AG10803 (cell line): Measurements from ENCODE around the gene RHD.
A peak's percentile ranks its signal among the peaks of the same experiment; 100 is the strongest.
"Not testable (repeated sequence)": the region's sequence is repeated elsewhere in the genome, so short reads cannot be mapped to it uniquely, and the experiment has no call there.

Source experiments
- DNase-seq: peaks from one replicate; pipeline ENCODE4 v3.0.0; 2010; ENCODE audit warnings: low read depth
- H3K4me3 ChIP-seq: 2 replicates; pipeline ENCODE4 v1.5.1; 2011; ENCODE audit warnings: mild to moderate bottlenecking, low read length, control low read depth
- TF ChIP-seq, protein P1 (sequence below): conservative IDR thresholded peaks from 2 replicates; pipeline ENCODE4 v1.5.1; 2011; ENCODE audit warnings: mild to moderate bottlenecking, low read length, control low read depth, inconsistent platforms

The RHD gene

DNA sequence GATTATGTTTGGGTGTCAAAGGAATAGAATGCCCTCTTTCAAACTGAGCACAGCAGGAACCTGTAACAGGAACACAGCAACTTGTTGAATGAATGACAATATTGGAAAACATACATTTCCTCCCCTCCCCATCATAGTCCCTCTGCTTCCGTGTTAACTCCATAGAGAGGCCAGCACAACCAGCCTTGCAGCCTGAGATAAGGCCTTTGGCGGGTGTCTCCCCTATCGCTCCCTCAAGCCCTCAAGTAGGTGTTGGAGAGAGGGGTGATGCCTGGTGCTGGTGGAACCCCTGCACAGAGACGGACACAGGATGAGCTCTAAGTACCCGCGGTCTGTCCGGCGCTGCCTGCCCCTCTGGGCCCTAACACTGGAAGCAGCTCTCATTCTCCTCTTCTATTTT is at the start of gene RHD:
RHD (plus strand) TSS at position 272 of the 400 bp plus-strand sequence; CDS start at position 311, 39 bp downstream.
- not testable (repeated sequence) for H3K4me3 ChIP-seq, DNase-seq

GRCh38 chr1:25222606-25223005 is 49.7 kb upstream of the RHD start:
- DNase-seq = no peak
- H3K4me3 ChIP-seq = no peak overlapping the region
- TF ChIP-seq, protein P1, sequence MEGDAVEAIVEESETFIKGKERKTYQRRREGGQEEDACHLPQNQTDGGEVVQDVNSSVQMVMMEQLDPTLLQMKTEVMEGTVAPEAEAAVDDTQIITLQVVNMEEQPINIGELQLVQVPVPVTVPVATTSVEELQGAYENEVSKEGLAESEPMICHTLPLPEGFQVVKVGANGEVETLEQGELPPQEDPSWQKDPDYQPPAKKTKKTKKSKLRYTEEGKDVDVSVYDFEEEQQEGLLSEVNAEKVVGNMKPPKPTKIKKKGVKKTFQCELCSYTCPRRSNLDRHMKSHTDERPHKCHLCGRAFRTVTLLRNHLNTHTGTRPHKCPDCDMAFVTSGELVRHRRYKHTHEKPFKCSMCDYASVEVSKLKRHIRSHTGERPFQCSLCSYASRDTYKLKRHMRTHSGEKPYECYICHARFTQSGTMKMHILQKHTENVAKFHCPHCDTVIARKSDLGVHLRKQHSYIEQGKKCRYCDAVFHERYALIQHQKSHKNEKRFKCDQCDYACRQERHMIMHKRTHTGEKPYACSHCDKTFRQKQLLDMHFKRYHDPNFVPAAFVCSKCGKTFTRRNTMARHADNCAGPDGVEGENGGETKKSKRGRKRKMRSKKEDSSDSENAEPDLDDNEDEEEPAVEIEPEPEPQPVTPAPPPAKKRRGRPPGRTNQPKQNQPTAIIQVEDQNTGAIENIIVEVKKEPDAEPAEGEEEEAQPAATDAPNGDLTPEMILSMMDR = no peak

- no peak overlapping the region for H3K4me3 ChIP-seq
- peak; percentile 43 for DNase-seq
- TF ChIP-seq, protein P1 = no peak
Observed at GRCh38 chr1:25223471-25223870, 48.8 kb upstream of the RHD start.

DNA sequence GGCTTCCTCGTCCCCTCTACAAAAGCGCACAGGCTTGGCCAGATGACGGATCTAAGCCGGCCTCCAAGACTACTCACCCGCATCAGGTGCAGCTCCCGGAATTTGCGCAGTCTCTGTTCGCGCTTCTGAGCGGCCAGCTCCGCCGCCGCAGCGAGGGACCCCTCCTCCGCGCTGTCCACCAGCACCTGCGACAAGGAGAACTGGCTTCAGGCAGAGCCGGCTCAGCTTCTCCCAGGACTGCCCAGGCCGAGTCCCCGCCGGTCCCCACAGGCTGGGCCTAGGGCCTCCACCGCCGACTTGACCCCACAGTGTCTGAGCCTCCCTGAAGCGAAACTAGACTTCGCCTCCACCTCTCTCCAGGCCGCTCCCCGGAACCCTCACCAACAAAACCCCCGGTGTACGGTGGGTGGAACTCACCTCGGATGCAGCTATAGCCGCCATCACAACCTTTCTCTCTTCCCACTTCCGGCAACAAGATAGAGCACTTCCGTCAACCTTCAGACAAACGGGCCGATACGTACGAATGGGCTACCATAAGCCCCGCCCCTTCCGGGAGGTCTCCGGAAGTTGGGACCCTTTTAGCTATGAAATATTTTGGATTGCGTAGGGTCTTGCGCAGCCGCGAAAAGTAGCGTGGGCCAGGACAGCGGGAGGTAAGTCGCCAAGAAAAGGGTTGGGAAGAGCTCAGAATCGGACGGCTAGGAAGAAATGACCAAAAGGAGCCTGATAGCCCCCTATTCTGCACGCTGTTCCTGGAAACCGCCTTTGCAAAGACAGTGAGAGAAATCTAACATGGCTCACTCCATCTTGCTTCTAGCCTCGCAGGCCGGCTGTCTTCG is 40.1 kb upstream of the RHD start, which contains the start of gene SYF2:
SYF2 (minus strand) TSS at position 476 of the 839 bp plus-strand sequence; CDS start at position 441, 35 bp downstream.
- H3K4me3 ChIP-seq = peak within 1 kb of the TSS; percentile 98
- peak; percentile 93 for DNase-seq
- TF ChIP-seq, protein P1 = no peak

DNA sequence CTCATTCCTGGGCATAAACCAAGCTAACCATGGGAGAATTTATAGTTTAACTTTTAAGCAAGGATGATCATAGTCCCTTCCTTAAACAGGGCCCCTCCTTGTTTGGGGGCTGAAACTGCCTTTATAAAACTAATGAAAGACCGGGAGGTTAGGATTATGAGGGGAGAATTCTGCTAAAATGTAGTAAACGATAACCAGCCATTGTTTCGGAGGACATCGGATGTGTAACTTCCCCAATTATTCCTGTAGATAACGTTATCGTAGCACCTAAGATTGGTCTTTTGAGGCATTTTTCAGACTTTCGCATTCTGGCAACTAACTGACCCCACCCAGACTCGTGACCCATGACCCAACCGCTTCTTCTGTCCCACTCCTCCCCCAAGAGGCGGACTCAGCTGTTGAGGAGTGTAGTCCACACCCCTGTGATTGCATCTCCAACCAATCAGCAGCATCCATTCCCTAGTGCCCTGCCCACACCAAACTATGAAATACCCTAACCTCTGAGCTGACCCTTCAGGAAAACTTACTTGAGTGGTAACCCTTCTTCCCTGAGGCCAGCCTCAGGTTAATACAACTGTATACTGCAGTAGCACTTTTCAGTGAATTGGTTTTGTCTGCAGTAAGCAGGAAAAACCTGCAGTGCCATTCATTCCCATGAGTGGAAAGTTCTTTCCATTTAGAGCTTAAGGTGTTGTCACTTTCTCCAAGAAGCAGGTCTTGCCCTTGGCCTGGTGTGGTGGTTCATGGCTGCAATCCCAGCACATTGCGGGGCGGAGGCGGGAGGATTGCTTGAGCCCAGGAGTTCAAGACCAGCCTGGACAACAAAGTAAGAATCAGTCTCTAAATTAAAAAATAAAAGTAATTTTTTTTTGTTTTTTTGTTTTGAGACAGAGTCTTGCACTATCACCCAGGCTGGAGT is 39.2 kb upstream of the RHD start:
- H3K4me3 ChIP-seq = peak overlapping the region; percentile 98
- peak; percentile 89 for DNase-seq
- TF ChIP-seq, protein P1 = no peak

GRCh38 chr1:25235411-25235810 is 36.9 kb upstream of the RHD start:
- not testable (repeated sequence) for DNase-seq, H3K4me3 ChIP-seq

GRCh38 chr1:25236261-25236660 is 36.0 kb upstream of the RHD start:
- not testable (repeated sequence) for DNase-seq, H3K4me3 ChIP-seq

- no peak for DNase-seq
- TF ChIP-seq, protein P1 = no peak
- no peak overlapping the region for H3K4me3 ChIP-seq
Observed at GRCh38 chr1:25238046-25238445, 34.3 kb upstream of the RHD start.
